OCI-LY3 (cell line): Measurements from ENCODE around the gene MRPL32.

ENCODE experiments used
- H2AFZ ChIP-seq: fragments of 200-600, 300-600 bp; shearing (Covaris generic); 2 replicates; pipeline ENCODE4 v1.6.0; 2014; ENCODE audit warnings: antibody characterized with exemption, low read depth, low read length
- H3K27ac ChIP-seq: fragments of 200-600, 300-600 bp; sonication (generic); 2 replicates; pipeline ENCODE4 v1.5.1; 2014; ENCODE audit warnings: mild to moderate bottlenecking, low read length, moderate library complexity, mixed read lengths
- H3K27me3 ChIP-seq: fragments of 200-600, 300-600 bp; sonication (generic); 2 replicates; pipeline ENCODE4 v1.6.1; 2014; ENCODE audit warnings: low read depth, low read length, mixed read lengths
- H3K36me3 ChIP-seq: fragments of 200-600, 300-600 bp; sonication (generic); replicated peaks from 2 replicates; pipeline ENCODE3; 2014; ENCODE audit warnings: low read depth, low read length, mixed read lengths
- H3K4me1 ChIP-seq: fragments of 300-600, 200-600 bp; sonication (generic); 2 replicates; pipeline ENCODE4 v1.6.1; 2014; ENCODE audit warnings: low read length, mixed read lengths
- H3K4me2 ChIP-seq: fragments of 200-600, 300-600 bp; sonication (generic); 2 replicates; pipeline ENCODE4 v1.6.1; 2014; ENCODE audit warnings: low read length, mixed read lengths
- H3K4me3 ChIP-seq: fragments of 300-600, 200-600 bp; sonication (generic); 2 replicates; pipeline ENCODE4 v1.5.1; 2014; ENCODE audit warnings: antibody characterized with exemption, mild to moderate bottlenecking, low read length, moderate library complexity
- H3K79me2 ChIP-seq: fragments of 300-600, 200-600 bp; shearing (Covaris generic); 2 replicates; pipeline ENCODE4 v1.6.1; 2014; ENCODE audit warnings: mild to moderate bottlenecking, low read length, mixed read lengths
- H3K9ac ChIP-seq: fragments of 300-600, 200-600 bp; shearing (Covaris generic); 2 replicates; pipeline ENCODE4 v1.6.0; 2014; ENCODE audit warnings: mild to moderate bottlenecking, low read length, moderate library complexity
- H3K9me3 ChIP-seq: fragments of 200-600, 300-600 bp; shearing (Covaris generic); 2 replicates; pipeline ENCODE4 v1.6.1; 2014; ENCODE audit warnings: low read length, mixed read lengths; ENCODE audit not compliant: insufficient read depth
- H4K20me1 ChIP-seq: fragments of 200-600, 300-600 bp; sonication (generic); 2 replicates; pipeline ENCODE4 v1.6.1; 2016; ENCODE audit warnings: low read length, mixed read lengths; ENCODE audit not compliant: insufficient read depth
- EZH2phosphoT487 ChIP-seq: fragments of 200-600 bp; shearing (Covaris generic); IDR thresholded peaks from 2 replicates; pipeline ENCODE4 v1.6.1; 2018; ENCODE audit warnings: antibody characterized with exemption, mixed run types, low read depth
- TF ChIP-seq, protein P1 (sequence below): fragments of 200-600, 300-600 bp; sonication (generic); IDR thresholded peaks from 2 replicates; pipeline ENCODE4 v1.5.1; 2014; ENCODE audit warnings: antibody characterized with exemption, low read length, low read depth

The MRPL32 gene

DNA sequence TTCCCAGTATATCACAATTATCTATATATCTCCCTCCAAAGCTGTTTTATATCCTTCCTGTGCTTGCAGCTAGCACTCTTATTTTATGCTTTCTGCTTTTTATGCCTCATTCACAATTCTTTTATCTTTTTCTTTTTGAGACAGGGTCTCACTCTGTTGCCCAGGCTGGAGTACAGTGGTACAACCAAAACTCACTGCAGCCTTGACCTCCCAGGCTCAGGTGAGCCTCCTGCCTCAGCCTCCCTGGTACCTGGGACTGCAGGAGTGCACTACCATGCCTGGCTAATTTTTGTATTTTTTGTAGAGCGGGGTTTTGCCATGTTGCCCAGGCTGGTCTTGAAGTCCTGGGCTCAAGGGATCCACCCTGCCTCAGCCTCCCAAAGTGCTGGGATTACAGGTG lies 26.0 kb upstream of the MRPL32 start:
- no peaks in the 10 kb centered on the region for H3K9me3 ChIP-seq
- H2AFZ ChIP-seq: no peak overlapping the region
- H4K20me1 ChIP-seq: no peaks in the 10 kb centered on the region
- TF ChIP-seq, protein P1, sequence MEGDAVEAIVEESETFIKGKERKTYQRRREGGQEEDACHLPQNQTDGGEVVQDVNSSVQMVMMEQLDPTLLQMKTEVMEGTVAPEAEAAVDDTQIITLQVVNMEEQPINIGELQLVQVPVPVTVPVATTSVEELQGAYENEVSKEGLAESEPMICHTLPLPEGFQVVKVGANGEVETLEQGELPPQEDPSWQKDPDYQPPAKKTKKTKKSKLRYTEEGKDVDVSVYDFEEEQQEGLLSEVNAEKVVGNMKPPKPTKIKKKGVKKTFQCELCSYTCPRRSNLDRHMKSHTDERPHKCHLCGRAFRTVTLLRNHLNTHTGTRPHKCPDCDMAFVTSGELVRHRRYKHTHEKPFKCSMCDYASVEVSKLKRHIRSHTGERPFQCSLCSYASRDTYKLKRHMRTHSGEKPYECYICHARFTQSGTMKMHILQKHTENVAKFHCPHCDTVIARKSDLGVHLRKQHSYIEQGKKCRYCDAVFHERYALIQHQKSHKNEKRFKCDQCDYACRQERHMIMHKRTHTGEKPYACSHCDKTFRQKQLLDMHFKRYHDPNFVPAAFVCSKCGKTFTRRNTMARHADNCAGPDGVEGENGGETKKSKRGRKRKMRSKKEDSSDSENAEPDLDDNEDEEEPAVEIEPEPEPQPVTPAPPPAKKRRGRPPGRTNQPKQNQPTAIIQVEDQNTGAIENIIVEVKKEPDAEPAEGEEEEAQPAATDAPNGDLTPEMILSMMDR: no peak
- TF ChIP-seq EZH2phosphoT487: no peak
- no peak overlapping the region for H3K4me3 ChIP-seq
- H3K36me3 ChIP-seq: peaks cover 7% of the 10 kb centered on the region
- no peak overlapping the region for H3K4me2 ChIP-seq
- no peak overlapping the region for H3K27ac ChIP-seq
- H3K79me2 ChIP-seq: peaks cover 7% of the 10 kb centered on the region
- peaks cover 5% of the 10 kb centered on the region for H3K4me1 ChIP-seq
- no peak overlapping the region for H3K9ac ChIP-seq
- no peaks in the 10 kb centered on the region for H3K27me3 ChIP-seq

DNA sequence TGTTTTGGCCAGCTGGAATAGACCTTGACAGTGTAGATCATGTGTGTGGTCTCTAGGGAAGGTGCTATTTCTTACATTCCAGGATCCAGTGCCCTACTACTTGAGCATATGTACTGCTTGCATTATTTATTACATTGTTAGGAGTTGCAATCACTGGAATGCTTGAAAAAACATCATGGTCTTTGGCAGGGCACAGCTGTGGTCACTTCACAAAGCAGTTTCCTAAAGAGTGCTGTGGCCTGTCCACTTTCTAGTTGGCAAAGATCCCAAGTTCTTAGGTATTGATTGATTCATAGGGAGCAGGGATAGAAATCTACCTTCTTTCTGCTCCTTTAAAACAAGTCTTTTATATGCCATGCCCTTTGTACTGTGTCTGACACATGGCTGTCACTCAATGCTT lies 24.9 kb upstream of the MRPL32 start:
- peaks cover 7% of the 10 kb centered on the region for H3K36me3 ChIP-seq
- no peak overlapping the region for H2AFZ ChIP-seq
- H3K27ac ChIP-seq: no peak overlapping the region
- TF ChIP-seq EZH2phosphoT487: no peak
- TF ChIP-seq, protein P1: no peak
- H4K20me1 ChIP-seq: no peaks in the 10 kb centered on the region
- no peak overlapping the region for H3K4me3 ChIP-seq
- H3K4me1 ChIP-seq: peaks cover 8% of the 10 kb centered on the region
- H3K9ac ChIP-seq: no peak overlapping the region
- no peaks in the 10 kb centered on the region for H3K27me3 ChIP-seq
- no peaks in the 10 kb centered on the region for H3K9me3 ChIP-seq
- peaks cover 10% of the 10 kb centered on the region for H3K79me2 ChIP-seq
- no peak overlapping the region for H3K4me2 ChIP-seq

DNA sequence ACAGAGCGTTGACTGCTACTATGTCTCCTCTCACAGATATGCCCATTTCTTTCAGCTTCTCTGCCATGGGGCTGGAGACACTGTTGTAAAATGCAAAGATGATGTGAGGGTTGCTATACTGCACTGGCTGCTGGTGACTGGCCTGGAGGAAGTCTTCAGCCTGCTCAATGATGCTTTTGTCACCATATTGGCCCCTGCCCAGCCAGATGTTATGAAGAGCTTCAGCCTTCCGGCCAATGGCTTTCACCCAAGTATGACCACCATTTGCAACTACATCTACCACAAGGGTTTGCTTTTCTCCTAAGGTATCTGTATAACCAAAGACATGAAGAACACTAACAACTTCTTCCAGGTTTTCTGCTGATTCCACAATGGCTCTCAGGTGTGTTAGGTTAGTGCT lies 21.9 kb upstream of the MRPL32 start:
- Histone ChIP-seq H3K79me2 (peaks cover 10% of the 10 kb centered on the region), H3K4me3 (no peak overlapping the region), H2AFZ (no peak overlapping the region), H3K36me3 (peaks cover 12% of the 10 kb centered on the region), H3K27me3 (no peaks in the 10 kb centered on the region), H3K4me2 (no peak overlapping the region), H3K4me1 (peaks cover 16% of the 10 kb centered on the region), H3K27ac (no peak overlapping the region), H3K9ac (no peak overlapping the region), H4K20me1 (no peaks in the 10 kb centered on the region), H3K9me3 (no peaks in the 10 kb centered on the region)
- TF ChIP-seq EZH2phosphoT487: no peak
- TF ChIP-seq, protein P1: no peak

DNA sequence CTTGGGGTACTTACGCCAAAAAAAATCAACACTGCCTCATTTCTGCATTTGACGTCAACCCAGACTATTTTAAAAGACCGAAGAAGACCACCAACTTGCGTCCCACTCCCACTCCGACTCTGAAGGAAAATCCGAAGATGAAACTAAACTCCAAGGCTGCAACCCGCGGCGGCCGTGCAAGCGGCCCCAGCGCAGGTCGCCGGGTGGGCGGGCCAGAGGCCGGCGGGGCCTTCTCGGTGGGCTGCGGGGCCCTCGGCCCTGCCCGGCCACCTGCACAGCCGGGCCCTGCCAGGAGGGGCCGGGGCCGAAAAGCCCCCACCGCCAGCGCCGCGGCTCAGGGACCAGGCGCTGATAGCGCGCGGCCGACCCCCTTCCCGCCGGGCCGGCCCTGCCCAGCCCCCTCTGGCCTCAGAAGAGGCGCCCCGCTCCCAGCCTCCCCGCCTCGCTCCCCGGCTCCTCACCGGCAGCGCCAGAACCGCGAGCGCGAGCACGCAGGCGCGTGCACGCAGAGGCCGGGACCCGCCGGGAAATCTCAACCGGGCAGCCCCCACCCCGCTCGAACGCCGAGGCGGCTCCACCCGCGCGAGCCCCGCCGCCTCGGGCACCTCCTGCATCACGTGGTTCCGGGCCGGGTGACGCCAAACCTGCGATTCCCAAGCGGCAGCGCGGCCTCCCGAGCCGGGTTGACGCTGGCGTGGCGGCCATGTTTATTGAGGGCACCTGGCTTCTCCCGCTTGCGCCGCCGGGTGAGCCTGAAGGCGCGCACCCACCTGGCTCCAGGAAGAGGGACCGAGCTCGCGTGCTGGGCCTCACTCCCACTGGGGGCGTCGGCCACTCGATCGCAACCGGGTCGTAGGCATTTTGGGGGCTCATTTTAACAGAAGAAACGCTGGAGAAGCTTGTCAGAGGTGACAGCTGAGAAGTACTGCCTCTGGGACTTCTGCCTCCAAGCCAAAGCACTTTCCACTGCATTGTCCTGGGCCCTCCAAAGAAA lies 20.4 kb upstream of the MRPL32 start, which contains the start of gene C7orf25:
C7orf25 (minus strand) TSS at position 617 of the 994 bp plus-strand sequence. CDS start 1,170 bp downstream, outside the sequence.
- Histone ChIP-seq H3K27me3 (no peaks in the 10 kb centered on the region), H4K20me1 (no peaks in the 10 kb centered on the region), H3K36me3 (peaks cover 23% of the 10 kb centered on the region), H3K9me3 (no peaks in the 10 kb centered on the region), H3K4me2 (peak within 1 kb of the TSS; percentile 91), H3K79me2 (peaks cover 10% of the 10 kb centered on the region), H3K4me3 (peak within 1 kb of the TSS; percentile 98), H3K27ac (peak within 1 kb of the TSS; percentile 38), H3K4me1 (peaks cover 23% of the 10 kb centered on the region), H3K9ac (peak within 1 kb of the TSS; percentile 95), H2AFZ (peak within 1 kb of the TSS; percentile 76; the same call in 1 of the 2 replicates)
- TF ChIP-seq EZH2phosphoT487: no peak
- TF ChIP-seq, protein P1: peak; percentile 13; the same call in 1 of the 2 replicates
